ENCODE data around the gene CAMK1D. TPM values are rescaled to one million over a fixed set of nuclear protein-coding genes. Genes with fewer than 3 reads are reported as not detected.
"Not testable (repeated sequence)": the region's sequence is repeated elsewhere in the genome, so short reads cannot be mapped to it uniquely, and the experiment has no call there.

CAMK1D gene
- total and polyA plus RNA-seq, 2 of the 4 experiments (the other 2 are of a cell fraction), result 5.0 to 5.3 TPM

GRCh38 chr10:12808014-12808613, 458.8 kb downstream of the CAMK1D start:
- Histone ChIP-seq H3K36me3 (ENCODE audit: control insufficient read depth, insufficient read depth, low read length) (no peaks in the 10 kb centered on the region), H3K27me3 (ENCODE audit: control insufficient read depth, insufficient read depth, low read length) (no peaks in the 10 kb centered on the region; the same call in 1 of the 2 replicates), H4K8ac (ENCODE audit: low read depth in 2 of 2, low read length in 2 of 2) (no peak overlapping the region), H2BK15ac (ENCODE audit: low read depth, low read length) (no peak overlapping the region), H2BK120ac (ENCODE audit: low read depth, low read length) (no peak overlapping the region), H4K20me1 (ENCODE audit: insufficient read depth, low read length) (no peaks in the 10 kb centered on the region), H2BK5ac (ENCODE audit: low read depth, low read length, poor library complexity, severe bottlenecking) (no peak overlapping the region), H3K4ac (ENCODE audit: low read depth, low read length) (no peak overlapping the region), H3K9me3 (ENCODE audit: control insufficient read depth, insufficient read depth, low read length) (no peaks in the 10 kb centered on the region), H3K4me2 (ENCODE audit: low read depth, low read length) (no peak overlapping the region), H4K91ac (ENCODE audit: insufficient read depth, low read depth, low read length) (no peak overlapping the region), H3K27ac (ENCODE audit: insufficient read depth, low read length) (no peak overlapping the region), H3K9ac (ENCODE audit: low read depth, low read length) (no peak overlapping the region), H2AK5ac (ENCODE audit: low read depth, low read length) (no peak overlapping the region), H4K5ac (ENCODE audit: low read depth, low read length) (no peak overlapping the region), H2AK9ac (replicated peaks; ENCODE audit: low read depth, low read length, poor library complexity) (no peak overlapping the region), H3K4me1 (ENCODE audit: control insufficient read depth, insufficient read depth, low read length) (no peaks in the 10 kb centered on the region; the same call in 1 of the 2 replicates), H3K4me3 (ENCODE audit: insufficient read depth, low read depth, low read length) (no peak overlapping the region), H2BK20ac (ENCODE audit: low read depth, low read length) (no peak overlapping the region), H3K23ac (ENCODE audit: low read depth, low read length) (no peak overlapping the region), H3K9me1 (ENCODE audit: insufficient read depth, low read length) (no peaks in the 10 kb centered on the region), H2AFZ (replicated peaks; ENCODE audit: low read length, poor library complexity) (no peak overlapping the region), H3K18ac (ENCODE audit: low read depth, low read length) (no peak overlapping the region), H3K14ac (replicated peaks; ENCODE audit: low read depth, low read length) (no peak overlapping the region), H3K56ac (ENCODE audit: extremely low read depth, insufficient read depth, low read length) (no peak overlapping the region), H3K79me1 (ENCODE audit: low read depth in 1 of 2, low read length in 2 of 2) (no peaks in the 10 kb centered on the region)
- no peak for TF ChIP-seq POLR2A (IDR thresholded peaks at IDR 0.05; ENCODE audit: low read depth, low read length)
- intact Hi-C loops (cut with micrococcal nuclease) (no loop called here), in situ Hi-C loops (cut with MboI; ENCODE audit: low sequenced_read_pairs) (no loop called here), dilution Hi-C loops (cut with HindIII; ENCODE audit: low sequenced_read_pairs, unreplicated experiment) (no loop called here)
- DNase-seq, result no peak
- POLR2A ChIA-PET (ENCODE audit: unreplicated experiment), result no interaction called here
- no TSS peak for BruUV-seq (replicated peaks)
- ATAC-seq (ENCODE audit: low read depth), result no peak
- CTCF ChIA-PET, result interaction anchor here (0.7 kb wide), 1 partner anchor 544 kb away, joined by 3 read pairs; no protein-coding TSS in a partner anchor
- 84% methylated on average over 6 of the region's 11 CpGs; no CpG with 5 or more reads in 1 of the 2 experiments for WGBS, 2 experiments (ENCODE audit: extremely low coverage in 2 of 2, insufficient read length in 1 of 2)

GRCh38 chr10:12810046-12810445, 460.7 kb downstream of the CAMK1D start:
- DNase-seq; intact Hi-C loops (cut with micrococcal nuclease); H2BK20ac ChIP-seq (ENCODE audit: low read depth, low read length); H4K20me1 ChIP-seq (ENCODE audit: insufficient read depth, low read length); H2BK120ac ChIP-seq (ENCODE audit: low read depth, low read length); H3K56ac ChIP-seq (ENCODE audit: extremely low read depth, insufficient read depth, low read length); H2BK15ac ChIP-seq (ENCODE audit: low read depth, low read length); H3K23ac ChIP-seq (ENCODE audit: low read depth, low read length); dilution Hi-C loops (cut with HindIII; ENCODE audit: low sequenced_read_pairs, unreplicated experiment); H3K9me3 ChIP-seq (ENCODE audit: control insufficient read depth, insufficient read depth, low read length); H3K4me2 ChIP-seq (ENCODE audit: low read depth, low read length); H3K18ac ChIP-seq (ENCODE audit: low read depth, low read length); H3K4me3 ChIP-seq (ENCODE audit: insufficient read depth, low read depth, low read length); H3K27ac ChIP-seq (ENCODE audit: insufficient read depth, low read length); H3K14ac ChIP-seq (replicated peaks; ENCODE audit: low read depth, low read length); POLR2A ChIA-PET (ENCODE audit: unreplicated experiment); H3K36me3 ChIP-seq (ENCODE audit: control insufficient read depth, insufficient read depth, low read length); in situ Hi-C loops (cut with MboI; ENCODE audit: low sequenced_read_pairs); H3K9ac ChIP-seq (ENCODE audit: low read depth, low read length); BruUV-seq (replicated peaks); H2AK9ac ChIP-seq (replicated peaks; ENCODE audit: low read depth, low read length, poor library complexity); H3K4ac ChIP-seq (ENCODE audit: low read depth, low read length); H4K91ac ChIP-seq (ENCODE audit: insufficient read depth, low read depth, low read length); H3K4me1 ChIP-seq (ENCODE audit: control insufficient read depth, insufficient read depth, low read length); H3K79me1 ChIP-seq (ENCODE audit: low read depth in 1 of 2, low read length in 2 of 2); H3K27me3 ChIP-seq (ENCODE audit: control insufficient read depth, insufficient read depth, low read length); CTCF ChIA-PET; H2AK5ac ChIP-seq (ENCODE audit: low read depth, low read length); H2BK5ac ChIP-seq (ENCODE audit: low read depth, low read length, poor library complexity, severe bottlenecking); H3K9me1 ChIP-seq (ENCODE audit: insufficient read depth, low read length); H4K5ac ChIP-seq (ENCODE audit: low read depth, low read length); H4K8ac ChIP-seq (ENCODE audit: low read depth in 2 of 2, low read length in 2 of 2); H2AFZ ChIP-seq (replicated peaks; ENCODE audit: low read length, poor library complexity); ATAC-seq (ENCODE audit: low read depth): not testable (repeated sequence)
- WGBS, 2 experiments (ENCODE audit: extremely low coverage in 2 of 2, insufficient read length in 1 of 2), result no CpG with 5 or more reads among the region's 6 CpGs

All from IMR-90 (cell line).